T-helper 2 cell treated with Interferon-gamma antibody and Interleukin-4, amounts not matched to agents 100 ng/mL and 5 ng/mL, for 36 hours (primary cell): ENCODE data around the gene CGRRF1. TPM values are rescaled to one million over a fixed set of nuclear protein-coding genes. Genes with fewer than 3 reads are reported as not detected.

Source experiments
- intact Hi-C: fragments of 100-400 bp; cut with micrococcal nuclease; formaldehyde crosslinking; loops from one replicate; pipeline ENCODE4 v1.15.1; 2023
- total RNA-seq: library from RNA; stranded (reverse); gene quantifications from 2 replicates; pipeline ENCODE4 v1.2.3, GENCODE V29; 2022

Gene CGRRF1
- total RNA-seq, 1 donor from 2014 or later: 11.0 TPM

- intact Hi-C loops: loop anchor here (5.0 kb wide), 2 partner anchors 283 to 538 kb away; partner anchors contain the start of genes SOCS4 and WDHD1
These were observed 20.4 kb upstream of the CGRRF1 start for GRCh38 chr14:54489318-54489683.

GRCh38 chr14:54489731-54490444, 19.8 kb upstream of the CGRRF1 start:
- intact Hi-C loops: loop anchor here (5.0 kb wide), 2 partner anchors 282 to 537 kb away; partner anchors contain the start of genes SOCS4 and WDHD1

GRCh38 chr14:54490445-54491175, 19.1 kb upstream of the CGRRF1 start:
- intact Hi-C loops: no loop called here

GRCh38 chr14:54493293-54493692, 16.4 kb upstream of the CGRRF1 start:
- intact Hi-C loops: no loop called here

- intact Hi-C loops: no loop called here
These were observed 12.5 kb upstream of the CGRRF1 start for GRCh38 chr14:54497224-54497623.

GRCh38 chr14:54498095-54498531, 11.6 kb upstream of the CGRRF1 start:
- intact Hi-C loops: no loop called here

GRCh38 chr14:54498579-54498978, 11.1 kb upstream of the CGRRF1 start:
- intact Hi-C loops: no loop called here

- intact Hi-C loops: no loop called here
These were observed 9.0 kb upstream of the CGRRF1 start for GRCh38 chr14:54500744-54501143.

GRCh38 chr14:54501480-54501879, 8.2 kb upstream of the CGRRF1 start:
- intact Hi-C loops: no loop called here

- intact Hi-C loops: no loop called here
These were observed 7.1 kb upstream of the CGRRF1 start for GRCh38 chr14:54502602-54503001.

GRCh38 chr14:54503486-54503885, 6.2 kb upstream of the CGRRF1 start:
- intact Hi-C loops: no loop called here

- intact Hi-C loops: no loop called here
These were observed 2.7 kb downstream of the CGRRF1 start for GRCh38 chr14:54512393-54512792.

- intact Hi-C loops: no loop called here
These were observed 6.0 kb downstream of the CGRRF1 start for GRCh38 chr14:54515670-54516069.

- intact Hi-C loops: no loop called here
These were observed 7.0 kb downstream of the CGRRF1 start for GRCh38 chr14:54516709-54517108.

GRCh38 chr14:54524410-54524809, 14.7 kb downstream of the CGRRF1 start:
- intact Hi-C loops: no loop called here

GRCh38 chr14:54528973-54529372, 19.3 kb downstream of the CGRRF1 start:
- intact Hi-C loops: no loop called here

GRCh38 chr14:54529811-54530210, 20.1 kb downstream of the CGRRF1 start:
- intact Hi-C loops: no loop called here

GRCh38 chr14:54532111-54533012, 22.7 kb downstream of the CGRRF1 start:
- intact Hi-C loops: no loop called here

GRCh38 chr14:54533100-54533499, 23.4 kb downstream of the CGRRF1 start:
- intact Hi-C loops: no loop called here

GRCh38 chr14:54535126-54535525, 25.4 kb downstream of the CGRRF1 start:
- intact Hi-C loops: no loop called here

- intact Hi-C loops: no loop called here
These were observed 25.9 kb downstream of the CGRRF1 start for GRCh38 chr14:54535646-54536045.

GRCh38 chr14:54537651-54538050, 27.9 kb downstream of the CGRRF1 start:
- intact Hi-C loops: no loop called here
